Naive thymus-derived CD4-positive, alpha-beta T cell (primary cell): ENCODE data around the gene TTC29. TPM values are rescaled to one million over a fixed set of nuclear protein-coding genes. Genes with fewer than 3 reads are reported as not detected.

Experiments
- ATAC-seq: fragments of 150-1000 bp; cut with Tn5 transposase; 2 replicates; pipeline ENCODE4 v1.10.0; 2021; ENCODE audit warnings: mild to moderate bottlenecking, moderate library complexity
- CTCF ChIA-PET: fragments of 350-600 bp; sonication (Branson Sonifier 250); formaldehyde crosslinking; loops from one replicate; lab custom pipeline; 2021; ENCODE audit warnings: antibody characterized with exemption; lab: Charles Lee
- POLR2A ChIA-PET: fragments of 350-600 bp; sonication (Branson Sonifier 250); formaldehyde crosslinking; loops from one replicate; lab custom pipeline; 2021; ENCODE audit warnings: antibody characterized with exemption, inconsistent platforms; lab: Charles Lee
- DNase-seq, 9 donors: peaks; one replicate each; pipeline versions ENCODE4 v3.0.0 to v3.0.0-alpha.2; 2020 to 2022; ENCODE audit warnings: mixed read lengths in 1 of 9
- H3K27ac ChIP-seq: one replicate; pipeline ENCODE4 v1.7.0; 2013; ENCODE audit warnings: mild to moderate bottlenecking, low read depth, low read length, moderate library complexity
- H3K27me3 ChIP-seq, 2 donors: one replicate each; pipeline ENCODE4 v1.7.0; 2013; ENCODE audit warnings: low read length in 2 of 2, mild to moderate bottlenecking in 2 of 2, moderate library complexity in 2 of 2; ENCODE audit not compliant: control insufficient read depth in 2 of 2, insufficient read depth in 2 of 2
- H3K36me3 ChIP-seq, 3 experiments: 1 replicate in 2 of 3; 2 replicates in 1 of 3; pipeline ENCODE4 v1.7.0; 2013; ENCODE audit warnings: low read length in 3 of 3, mild to moderate bottlenecking in 3 of 3, moderate library complexity in 1 of 3; ENCODE audit not compliant: insufficient read depth in 3 of 3, control insufficient read depth in 2 of 3
- H3K4me1 ChIP-seq, 2 donors: one replicate each; pipeline ENCODE4 v1.7.0; 2013; ENCODE audit warnings: low read length in 2 of 2, mild to moderate bottlenecking in 2 of 2, moderate library complexity in 1 of 2; ENCODE audit not compliant: control insufficient read depth in 2 of 2, insufficient read depth in 2 of 2
- H3K4me3 ChIP-seq: 2 replicates; pipeline ENCODE4 v1.7.0; 2013; ENCODE audit warnings: mild to moderate bottlenecking, low read length
- H3K9me3 ChIP-seq, 3 experiments: 1 replicate in 2 of 3; 2 replicates in 1 of 3; pipeline ENCODE4 v1.7.0; 2013; ENCODE audit warnings: low read length in 3 of 3; ENCODE audit not compliant: control insufficient read depth in 2 of 3
- H3K27ac Mint-ChIP-seq, 9 donors: one replicate each; pipeline ENCODE4 v1.8.0; 2020 to 2022; ENCODE audit warnings: mixed read lengths in 9 of 9, mild to moderate bottlenecking in 8 of 9, moderate library complexity in 5 of 9, inconsistent platforms in 2 of 9
- H3K27me3 Mint-ChIP-seq, 5 donors: one replicate each; pipeline ENCODE4 v1.8.0; 2021 to 2022; ENCODE audit warnings: mixed read lengths in 5 of 5, mild to moderate bottlenecking in 1 of 5
- H3K36me3 Mint-ChIP-seq, 5 donors: one replicate each; pipeline ENCODE4 v1.8.0; 2020 to 2022; ENCODE audit warnings: mixed read lengths in 5 of 5, mild to moderate bottlenecking in 3 of 5, inconsistent platforms in 1 of 5
- H3K4me1 Mint-ChIP-seq, 7 donors: one replicate each; pipeline ENCODE4 v1.8.0; 2020 to 2022; ENCODE audit warnings: mixed read lengths in 7 of 7, mild to moderate bottlenecking in 3 of 7, inconsistent platforms in 1 of 7
- H3K4me3 Mint-ChIP-seq, 10 donors: one replicate each; pipeline ENCODE4 v1.8.0; 2020 to 2022; ENCODE audit warnings: mild to moderate bottlenecking in 10 of 10, mixed read lengths in 10 of 10, moderate library complexity in 6 of 10, inconsistent platforms in 2 of 10
- H3K9me3 Mint-ChIP-seq, 11 donors: one replicate each; pipeline ENCODE4 v1.8.0; 2020 to 2022; ENCODE audit warnings: mixed read lengths in 11 of 11, mild to moderate bottlenecking in 4 of 11, inconsistent platforms in 1 of 11, moderate library complexity in 1 of 11
- intact Hi-C, 2 donors: fragments of 100-400 bp; cut with micrococcal nuclease; formaldehyde crosslinking; loops; one replicate each; pipeline ENCODE4 v1.15.1; 2023
- polyA plus RNA-seq, 2 donors: library from polyadenylated mRNA; unstranded; fragments of 300-500 nt; fragmentation: Illumina TruSeq; gene quantifications; one replicate each; pipeline ENCODE4 v1.2.3, GENCODE V29; 2021
- total RNA-seq, 6 experiments: library from RNA in 5 of 6; stranded (reverse) in 5 of 6; gene quantifications; 1 replicate in 5 of 6; 2 replicates in 1 of 6; pipeline ENCODE4 v1.2.3 and lab custom pipeline; 2021 to 2026

TTC29 gene
- total RNA-seq (not detected), polyA plus RNA-seq (not detected), total RNA-seq (lab: John Stamatoyannopoulos, UW) (not detected)

- no peaks in the 10 kb centered on the region for H3K9me3 ChIP-seq
- CTCF ChIA-PET = no interaction called here
- H3K27me3 ChIP-seq = no peaks in the 10 kb centered on the region
- H3K4me3 ChIP-seq = peak within 1 kb of the TSS; percentile 52
- intact Hi-C loops = loop anchor here (1.0 to 10.0 kb wide), 6 partner anchors 9 to 1331 kb away; partner anchors contain the start of genes LSM6 (in 2 of the 2), MMAA (in 1 of the 2) and SLC10A7 (in 1 of the 2)
- ATAC-seq (peak; percentile 99), DNase-seq (peak; percentile 63 to 86 (median 82))
- peaks cover 9 to 38% (median 32%) of the 10 kb centered on the region in 7 donors for H3K4me1 Mint-ChIP-seq
- no peak within 1 kb of the TSS for H3K27ac ChIP-seq
- H3K27ac Mint-ChIP-seq = peak within 1 kb of the TSS in 7 of 9 donors; percentile 28 to 79 (median 59)
- no peaks in the 10 kb centered on the region for H3K36me3 ChIP-seq
- peaks cover 15 to 18% of the 10 kb centered on the region in 2 donors for H3K4me1 ChIP-seq
- POLR2A ChIA-PET = no interaction called here
- H3K9me3 Mint-ChIP-seq = peaks cover 0 to 5% (median 0%) of the 10 kb centered on the region in 11 donors
- peaks cover 7 to 64% (median 18%) of the 10 kb centered on the region in 5 donors for H3K27me3 Mint-ChIP-seq
- peak within 1 kb of the TSS; percentile 78 to 96 (median 85) for H3K4me3 Mint-ChIP-seq
- H3K36me3 Mint-ChIP-seq = no peaks in the 10 kb centered on the region
These were observed at the start of gene TTC29 for GRCh38 chr4:146945556-146946374. TSS of gene TTC29 (minus strand) at chr4:146945864. CDS start at chr4:146939895, 5,969 bp downstream.

- Mint-ChIP-seq H3K9me3 (peaks cover 0 to 7% (median 2%) of the 10 kb centered on the region in 11 donors), H3K4me1 (no peaks in the 10 kb centered on the region), H3K36me3 (no peaks in the 10 kb centered on the region), H3K27me3 (peaks cover 0 to 12% (median 2%) of the 10 kb centered on the region in 5 donors), H3K4me3 (no peak overlapping the region), H3K27ac (no peak overlapping the region)
- ChIA-PET CTCF (no interaction called here), POLR2A (no interaction called here)
- Histone ChIP-seq H3K4me1 (no peaks in the 10 kb centered on the region), H3K4me3 (no peak overlapping the region), H3K27ac (no peak overlapping the region), H3K27me3 (no peaks in the 10 kb centered on the region), H3K9me3 (no peaks in the 10 kb centered on the region), H3K36me3 (no peaks in the 10 kb centered on the region)
- DNase-seq (no peak), ATAC-seq (no peak)
- intact Hi-C loops = no loop called here
These were observed 36.0 kb upstream of the TTC29 start for GRCh38 chr4:146981651-146982050.

GRCh38 chr4:146978641-146979040 lies 33.0 kb upstream of the TTC29 start:
- DNase-seq (no peak), ATAC-seq (no peak)
- Histone ChIP-seq H3K9me3 (no peaks in the 10 kb centered on the region), H3K27ac (no peak overlapping the region), H3K36me3 (no peaks in the 10 kb centered on the region), H3K4me1 (no peaks in the 10 kb centered on the region), H3K4me3 (no peak overlapping the region), H3K27me3 (no peaks in the 10 kb centered on the region)
- ChIA-PET CTCF (no interaction called here), POLR2A (no interaction called here)
- no peaks in the 10 kb centered on the region for H3K4me1 Mint-ChIP-seq
- H3K27me3 Mint-ChIP-seq = peaks cover 0 to 14% (median 13%) of the 10 kb centered on the region in 5 donors
- no peak overlapping the region for H3K4me3 Mint-ChIP-seq
- intact Hi-C loops = no loop called here
- no peaks in the 10 kb centered on the region for H3K36me3 Mint-ChIP-seq
- no peaks in the 10 kb centered on the region for H3K9me3 Mint-ChIP-seq
- no peak overlapping the region for H3K27ac Mint-ChIP-seq

- Histone ChIP-seq H3K36me3 (no peaks in the 10 kb centered on the region), H3K4me3 (no peak overlapping the region), H3K9me3 (no peaks in the 10 kb centered on the region), H3K27me3 (no peaks in the 10 kb centered on the region), H3K27ac (no peak overlapping the region), H3K4me1 (no peaks in the 10 kb centered on the region)
- Mint-ChIP-seq H3K27ac (no peak overlapping the region), H3K27me3 (peaks cover 0 to 26% (median 20%) of the 10 kb centered on the region in 5 donors), H3K4me3 (no peak overlapping the region), H3K9me3 (peaks cover 0 to 1% (median 0%) of the 10 kb centered on the region in 11 donors), H3K36me3 (no peaks in the 10 kb centered on the region), H3K4me1 (no peaks in the 10 kb centered on the region)
- ATAC-seq (no peak), DNase-seq (no peak)
- ChIA-PET CTCF (no interaction called here), POLR2A (no interaction called here)
- intact Hi-C loops = no loop called here
These were observed 30.5 kb upstream of the TTC29 start for GRCh38 chr4:146976145-146976544.

- Mint-ChIP-seq H3K27ac (no peak overlapping the region), H3K9me3 (peaks cover 0 to 1% (median 0%) of the 10 kb centered on the region in 11 donors), H3K36me3 (no peaks in the 10 kb centered on the region), H3K4me3 (no peak overlapping the region), H3K4me1 (no peaks in the 10 kb centered on the region), H3K27me3 (peaks cover 0 to 26% (median 20%) of the 10 kb centered on the region in 5 donors)
- Histone ChIP-seq H3K9me3 (no peaks in the 10 kb centered on the region), H3K36me3 (no peaks in the 10 kb centered on the region), H3K4me1 (no peaks in the 10 kb centered on the region), H3K27me3 (no peaks in the 10 kb centered on the region), H3K4me3 (no peak overlapping the region), H3K27ac (no peak overlapping the region)
- DNase-seq (no peak), ATAC-seq (no peak)
- intact Hi-C loops = no loop called here
- ChIA-PET CTCF (no interaction called here), POLR2A (no interaction called here)
These were observed 29.9 kb upstream of the TTC29 start for GRCh38 chr4:146975527-146975926.

GRCh38 chr4:146975036-146975435 lies 29.4 kb upstream of the TTC29 start:
- Histone ChIP-seq H3K4me3 (no peak overlapping the region), H3K27ac (no peak overlapping the region), H3K4me1 (no peaks in the 10 kb centered on the region), H3K36me3 (no peaks in the 10 kb centered on the region), H3K9me3 (no peaks in the 10 kb centered on the region), H3K27me3 (no peaks in the 10 kb centered on the region)
- H3K4me3 Mint-ChIP-seq = no peak overlapping the region
- ATAC-seq (no peak), DNase-seq (no peak)
- intact Hi-C loops = no loop called here
- POLR2A ChIA-PET = no interaction called here
- H3K36me3 Mint-ChIP-seq = no peaks in the 10 kb centered on the region
- peaks cover 0 to 1% (median 0%) of the 10 kb centered on the region in 11 donors for H3K9me3 Mint-ChIP-seq
- peaks cover 0 to 26% (median 20%) of the 10 kb centered on the region in 5 donors for H3K27me3 Mint-ChIP-seq
- no peaks in the 10 kb centered on the region for H3K4me1 Mint-ChIP-seq
- no peak overlapping the region for H3K27ac Mint-ChIP-seq
- CTCF ChIA-PET = no interaction called here
